ENCODE data around the gene KRTAP5-6.
"Not testable (repeated sequence)": the region's sequence is repeated elsewhere in the genome, so short reads cannot be mapped to it uniquely, and the experiment has no call there.

The KRTAP5-6 gene

DNA sequence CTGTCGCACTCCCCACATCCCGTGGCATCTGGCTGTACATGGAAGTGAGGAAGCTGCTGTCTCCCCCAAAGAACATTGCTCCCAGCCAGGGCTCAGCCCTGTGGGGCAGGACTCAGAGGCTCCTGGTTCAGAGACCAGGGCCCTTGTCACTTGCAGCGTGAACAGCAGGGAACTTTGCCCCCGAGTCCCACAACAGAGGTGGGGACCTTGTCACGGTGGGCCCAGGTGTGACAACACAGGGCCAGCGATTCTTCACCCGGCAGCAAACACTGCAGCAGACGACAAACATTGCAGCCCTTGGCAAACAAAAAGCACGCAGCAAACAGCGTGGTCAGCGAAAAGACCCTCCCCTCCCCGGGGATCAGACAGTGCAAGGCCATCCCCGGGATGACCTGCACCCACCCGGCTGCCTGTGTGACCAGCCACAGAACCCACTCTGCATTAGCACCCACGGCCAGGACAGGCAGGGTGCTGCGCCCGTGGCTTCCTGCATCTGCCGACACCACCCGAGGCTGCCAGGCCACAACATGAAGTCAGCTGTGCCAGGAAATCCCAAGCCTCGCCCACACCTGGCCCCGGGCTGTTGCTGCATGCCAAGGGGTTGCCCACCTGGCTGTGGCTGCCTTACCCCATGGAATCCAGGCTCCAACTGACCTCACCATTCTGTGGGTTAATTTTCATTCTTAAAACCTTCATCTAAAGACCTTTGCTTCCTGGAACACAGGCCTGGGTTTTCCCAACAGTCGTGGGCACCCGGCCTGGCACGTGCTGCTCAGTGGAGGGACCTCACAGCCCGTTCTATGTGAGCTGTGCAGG, 35.3 kb upstream of the KRTAP5-6 start:
- in situ Hi-C loops (cut with MboI; ENCODE audit: low sequenced_read_pairs): not testable (repeated sequence)

DNA sequence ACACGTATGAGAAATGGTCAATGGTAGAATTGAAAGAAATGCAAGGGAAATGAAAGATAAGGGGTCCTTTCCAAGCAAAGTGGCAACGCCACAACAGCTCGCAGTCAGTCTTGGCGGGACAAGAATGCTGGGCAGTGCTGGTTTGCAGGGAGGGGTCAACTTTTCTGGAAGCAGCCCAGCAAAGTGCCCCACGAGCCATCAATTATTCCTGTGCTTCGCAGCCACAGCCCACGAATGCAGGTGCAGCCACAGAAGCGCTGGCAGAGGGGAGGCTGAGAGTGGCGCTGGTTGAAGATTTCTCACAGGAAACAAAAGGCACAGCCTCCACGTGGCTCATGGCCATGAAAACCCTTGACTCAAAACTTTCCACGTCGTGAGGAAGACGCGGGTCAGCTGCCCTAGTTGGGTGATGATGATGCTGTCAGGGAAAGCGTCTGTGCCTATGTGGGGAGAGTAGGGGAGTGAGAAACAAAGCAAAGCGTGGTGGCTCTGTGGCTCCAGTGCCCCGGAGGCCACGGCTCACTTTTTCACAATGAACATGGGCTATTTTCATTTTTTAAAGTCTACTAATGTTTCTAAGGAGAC, 34.2 kb upstream of the KRTAP5-6 start:
- in situ Hi-C loops (cut with MboI; ENCODE audit: low sequenced_read_pairs): not testable (repeated sequence)

DNA sequence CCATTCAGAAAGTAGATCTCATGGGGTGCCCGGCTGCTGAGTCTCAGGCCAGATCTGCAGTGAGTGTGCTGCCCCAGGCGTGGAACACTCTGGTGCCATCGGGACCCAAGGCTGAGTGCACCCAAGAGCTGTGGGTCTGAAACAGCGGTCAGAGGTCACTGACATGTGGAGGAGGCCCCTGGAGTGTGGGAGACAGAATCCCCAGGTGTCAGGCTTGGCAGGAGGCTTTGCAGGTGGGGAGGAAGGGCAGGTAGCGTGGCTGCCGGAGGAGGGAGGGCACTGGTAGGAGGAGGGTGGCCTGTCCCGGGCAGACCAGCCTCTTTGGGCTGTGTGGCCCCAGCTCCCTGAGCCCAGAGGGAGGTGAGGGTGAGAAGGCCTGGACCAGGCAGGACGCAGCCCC, 31.7 kb upstream of the KRTAP5-6 start:
- in situ Hi-C loops (cut with MboI; ENCODE audit: low sequenced_read_pairs): no loop called here

DNA sequence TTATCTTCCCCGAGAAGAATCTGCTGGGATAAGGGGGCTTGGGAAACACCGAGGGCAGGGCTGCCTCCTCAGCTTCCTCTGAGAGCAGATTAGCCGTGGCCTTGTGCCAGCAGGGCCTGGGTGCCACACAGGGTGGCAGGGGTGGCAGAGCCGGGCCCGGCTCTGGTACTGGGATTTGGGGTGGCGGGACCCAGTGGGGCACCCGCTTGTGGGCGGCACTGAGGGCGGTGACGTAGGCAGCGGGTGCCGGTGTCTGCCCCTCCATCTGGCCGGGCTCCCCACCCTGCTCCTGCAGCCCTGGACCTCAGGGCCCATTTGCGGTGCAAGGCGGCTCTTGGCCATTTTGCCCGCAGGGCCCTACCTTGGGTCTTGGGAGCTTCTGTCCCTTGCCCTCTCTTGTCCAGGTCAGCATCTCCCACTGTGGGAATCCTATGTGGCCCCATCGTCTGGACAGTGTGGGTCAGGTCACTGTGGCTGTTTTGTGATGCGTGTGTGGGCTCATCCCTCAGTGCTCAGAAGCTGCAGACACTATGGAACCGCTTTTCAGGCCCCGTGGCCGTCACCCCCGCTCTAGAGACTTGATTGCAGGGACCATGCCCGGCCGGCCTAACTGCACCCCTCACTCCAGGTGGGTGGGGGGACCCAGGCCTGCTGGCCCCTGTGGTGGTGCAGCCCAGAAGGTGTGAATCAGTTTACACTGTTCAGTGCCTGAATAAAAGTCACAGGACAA, 29.7 kb upstream of the KRTAP5-6 start:
- in situ Hi-C loops (cut with MboI; ENCODE audit: low sequenced_read_pairs): no loop called here

DNA sequence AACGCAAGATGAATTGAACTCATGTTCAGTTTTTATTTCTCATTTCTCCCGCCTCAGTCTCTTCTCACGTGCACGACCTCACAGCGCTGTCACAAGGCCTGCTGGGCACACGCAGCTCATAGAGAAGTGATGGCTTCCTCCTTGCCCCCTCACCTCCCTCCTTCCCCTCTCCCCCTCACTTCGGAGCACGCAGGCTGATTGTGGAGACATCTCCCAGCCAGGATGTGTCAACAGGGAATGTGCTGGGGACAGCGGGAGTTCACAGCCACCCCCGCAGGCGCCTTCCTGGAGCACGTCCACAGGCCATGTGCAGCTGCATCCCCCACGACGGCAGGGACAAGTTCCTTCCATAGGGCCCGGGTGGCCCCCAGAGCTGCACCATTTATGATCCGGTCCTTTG, 29.1 kb upstream of the KRTAP5-6 start:
- in situ Hi-C loops (cut with MboI; ENCODE audit: low sequenced_read_pairs): no loop called here

DNA sequence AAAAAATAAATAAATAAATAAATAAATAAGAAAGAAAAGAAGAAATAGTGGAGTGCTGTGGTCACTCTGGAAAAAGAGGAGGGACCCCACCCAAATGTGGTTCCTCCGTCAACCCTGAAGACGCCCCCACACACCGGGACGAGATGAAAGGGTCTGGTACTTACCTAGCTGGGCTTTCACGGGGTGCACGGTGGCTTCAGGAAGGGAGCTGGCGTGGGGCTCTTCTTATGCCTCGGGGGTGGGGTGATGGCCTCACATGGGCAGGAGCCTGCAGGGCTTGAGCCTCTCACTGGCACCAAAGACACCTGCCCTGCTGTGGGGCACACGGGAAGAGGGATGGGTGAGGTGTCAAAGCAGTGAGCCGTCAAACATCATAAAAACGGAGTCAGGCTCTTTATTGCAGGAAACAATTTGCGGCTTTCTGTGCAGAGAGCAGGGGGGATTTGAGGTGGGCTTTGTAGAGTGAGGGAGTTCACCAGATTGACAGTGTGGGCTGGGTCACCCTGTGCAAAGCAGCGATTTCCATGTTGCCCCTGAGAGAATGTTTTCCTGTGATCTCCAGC, 28.0 kb upstream of the KRTAP5-6 start:
- in situ Hi-C loops (cut with MboI; ENCODE audit: low sequenced_read_pairs): no loop called here

DNA sequence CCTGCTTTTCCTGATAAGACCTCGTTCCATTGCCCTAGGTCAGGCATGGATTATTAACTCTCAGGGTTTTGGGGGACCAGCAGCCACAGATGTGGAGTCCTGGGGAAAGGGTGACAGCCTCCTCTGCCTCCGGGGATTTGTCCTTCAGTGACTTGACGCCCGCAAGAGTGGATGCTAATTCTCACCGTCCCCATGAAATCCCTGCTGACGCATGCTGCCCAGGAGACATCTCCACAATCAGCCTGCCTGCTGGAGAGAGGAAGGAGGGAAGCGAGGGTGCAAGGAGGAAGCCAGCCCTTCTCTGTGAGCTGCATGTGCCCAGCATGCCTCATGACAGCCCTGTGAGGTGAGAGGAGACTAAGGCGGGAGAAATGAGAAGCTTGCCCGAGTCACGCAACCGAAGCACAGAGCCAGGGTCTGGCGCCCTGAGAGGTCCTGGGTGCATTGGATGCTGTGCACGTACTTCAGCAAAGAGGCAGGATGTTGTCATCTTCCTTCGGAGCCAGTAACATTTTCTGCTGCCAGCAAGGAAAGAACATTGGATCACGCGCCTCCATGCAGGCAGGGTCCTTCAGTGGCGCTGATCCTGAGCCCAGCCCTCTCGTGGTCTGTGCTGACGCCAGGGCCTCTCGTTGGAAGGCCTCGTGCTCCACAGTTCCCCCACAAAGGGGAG, 27.3 kb upstream of the KRTAP5-6 start:
- in situ Hi-C loops (cut with MboI; ENCODE audit: low sequenced_read_pairs): no loop called here

DNA sequence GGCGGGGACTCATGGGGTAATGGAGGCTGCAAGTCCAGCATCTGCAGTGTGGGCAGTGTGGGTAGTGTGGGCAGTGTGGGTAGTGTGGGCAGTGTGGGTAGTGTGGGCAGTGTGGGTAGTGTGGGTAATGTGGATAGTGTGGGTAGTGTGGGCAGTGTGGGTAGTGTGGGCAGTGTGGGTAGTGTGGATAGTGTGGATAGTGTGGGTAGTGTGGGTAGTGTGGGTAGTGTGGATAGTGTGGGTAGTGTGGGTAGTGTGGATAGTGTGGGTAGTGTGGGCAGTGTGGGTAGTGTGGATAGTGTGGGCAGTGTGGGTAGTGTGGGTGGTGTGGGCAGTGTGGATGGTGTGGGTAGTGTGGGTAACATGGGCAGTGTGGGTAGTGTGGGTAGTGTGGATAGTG, 26.5 kb upstream of the KRTAP5-6 start:
- in situ Hi-C loops (cut with MboI; ENCODE audit: low sequenced_read_pairs): not testable (repeated sequence)

DNA sequence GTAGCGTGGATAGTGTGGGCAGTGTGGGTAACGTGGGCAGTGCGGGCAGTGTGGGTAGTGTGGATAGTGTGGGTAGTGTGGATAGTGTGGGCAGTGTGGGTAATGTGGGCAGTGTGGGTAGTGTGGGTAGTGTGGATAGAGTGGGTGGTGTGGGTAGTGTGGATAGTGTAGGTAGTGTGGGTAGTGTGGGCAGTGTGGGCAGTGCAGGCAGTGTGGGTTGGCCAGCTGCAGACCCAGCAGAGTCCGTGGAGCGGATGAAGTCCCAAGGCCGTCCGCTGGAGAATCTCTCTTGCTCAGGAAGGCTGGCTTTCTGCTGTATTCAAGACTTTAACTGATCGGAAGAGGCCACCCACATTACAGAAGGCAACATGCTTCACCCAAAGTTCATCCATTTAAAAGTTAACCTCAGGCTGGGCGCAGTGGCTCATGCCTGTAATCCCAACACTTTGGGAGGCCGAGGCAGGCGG, 26.1 kb upstream of the KRTAP5-6 start:
- in situ Hi-C loops (cut with MboI; ENCODE audit: low sequenced_read_pairs): no loop called here

DNA sequence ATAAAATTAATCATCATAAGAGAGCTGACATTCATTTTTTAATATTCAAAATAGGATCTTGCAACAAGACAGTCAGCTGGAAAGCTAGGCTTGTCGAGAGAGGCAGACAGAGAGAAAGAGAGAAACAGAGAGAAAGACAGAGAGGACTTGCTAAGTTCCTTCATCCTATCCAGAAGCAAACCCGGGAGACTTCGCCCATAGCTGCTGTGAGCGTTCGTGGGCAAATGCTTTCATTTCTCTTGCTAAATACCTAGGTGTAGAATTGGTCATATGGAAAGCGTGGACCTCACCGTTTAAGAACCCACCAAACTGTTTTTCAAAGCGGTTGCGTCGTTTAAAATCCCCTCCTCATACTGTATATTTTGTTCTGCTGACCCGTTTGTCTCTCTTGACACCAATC, 25.3 kb upstream of the KRTAP5-6 start:
- in situ Hi-C loops (cut with MboI; ENCODE audit: low sequenced_read_pairs): no loop called here

DNA sequence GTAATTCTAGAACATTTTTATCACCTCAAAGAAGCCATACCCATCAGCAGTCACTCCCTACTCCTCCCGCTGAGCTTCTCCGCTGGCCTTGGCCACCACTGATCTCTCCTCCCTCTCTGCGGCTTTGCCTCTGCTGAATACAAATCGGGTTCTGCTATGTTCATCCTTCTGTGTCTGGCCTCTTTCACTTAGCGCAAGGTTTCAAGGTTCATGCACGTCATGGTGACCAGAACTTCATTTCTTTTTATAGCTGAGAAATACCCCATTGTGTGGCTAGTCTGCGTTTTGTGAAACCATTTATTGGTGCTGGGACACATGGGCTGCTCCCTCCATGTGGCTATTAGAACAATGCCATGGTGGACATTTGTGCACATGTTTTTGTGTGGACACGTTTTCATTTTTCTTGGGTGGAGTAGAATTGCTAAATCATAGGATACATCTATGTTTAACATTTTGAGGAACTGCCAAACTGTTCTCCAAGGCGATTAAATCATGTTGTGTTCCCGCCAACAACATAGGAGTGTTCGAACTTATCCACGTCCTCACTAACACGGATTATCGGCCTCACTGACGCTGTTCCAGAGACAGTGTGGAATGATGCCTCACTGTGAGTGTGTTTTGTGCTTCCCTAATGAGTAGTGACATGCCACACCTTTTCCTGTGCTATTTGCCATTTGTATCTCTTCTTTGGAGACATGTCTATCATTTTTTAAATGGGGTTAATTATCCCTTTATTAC, 24.2 kb upstream of the KRTAP5-6 start:
- in situ Hi-C loops (cut with MboI; ENCODE audit: low sequenced_read_pairs): no loop called here

DNA sequence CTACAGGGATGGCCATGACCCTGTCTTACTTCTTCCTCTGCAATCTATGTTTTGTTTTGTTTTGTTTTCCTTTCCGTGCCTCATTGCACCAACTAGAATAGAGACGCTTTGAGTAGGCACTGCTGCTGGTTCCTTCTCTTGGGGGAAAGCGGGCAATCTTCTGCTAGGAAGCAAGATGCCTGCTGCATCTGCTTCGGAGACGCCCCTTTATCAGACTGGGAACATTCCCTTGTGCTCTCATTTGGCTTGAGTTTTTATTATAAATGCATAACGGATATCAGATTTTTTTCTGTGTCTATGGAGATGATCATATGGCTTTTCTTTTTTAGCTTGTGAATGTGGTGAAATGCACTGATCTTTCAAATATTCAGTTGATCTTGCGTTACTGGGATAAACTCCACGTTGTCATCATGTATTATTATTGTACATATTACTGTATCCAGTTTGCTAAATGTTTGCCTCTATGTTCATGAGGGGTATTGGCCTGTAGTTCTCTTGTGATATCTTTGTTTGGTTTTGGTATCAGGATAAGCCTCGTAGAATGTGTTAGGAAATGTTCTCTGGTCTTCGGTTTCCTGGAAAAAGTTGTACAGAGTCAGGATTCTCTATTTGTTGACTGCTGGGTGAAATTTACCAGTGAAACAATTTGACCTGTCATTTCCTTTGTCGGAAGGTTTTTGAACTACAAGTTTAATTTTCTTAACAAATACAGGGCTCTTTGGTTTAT, 23.4 kb upstream of the KRTAP5-6 start:
- in situ Hi-C loops (cut with MboI; ENCODE audit: low sequenced_read_pairs): no loop called here

DNA sequence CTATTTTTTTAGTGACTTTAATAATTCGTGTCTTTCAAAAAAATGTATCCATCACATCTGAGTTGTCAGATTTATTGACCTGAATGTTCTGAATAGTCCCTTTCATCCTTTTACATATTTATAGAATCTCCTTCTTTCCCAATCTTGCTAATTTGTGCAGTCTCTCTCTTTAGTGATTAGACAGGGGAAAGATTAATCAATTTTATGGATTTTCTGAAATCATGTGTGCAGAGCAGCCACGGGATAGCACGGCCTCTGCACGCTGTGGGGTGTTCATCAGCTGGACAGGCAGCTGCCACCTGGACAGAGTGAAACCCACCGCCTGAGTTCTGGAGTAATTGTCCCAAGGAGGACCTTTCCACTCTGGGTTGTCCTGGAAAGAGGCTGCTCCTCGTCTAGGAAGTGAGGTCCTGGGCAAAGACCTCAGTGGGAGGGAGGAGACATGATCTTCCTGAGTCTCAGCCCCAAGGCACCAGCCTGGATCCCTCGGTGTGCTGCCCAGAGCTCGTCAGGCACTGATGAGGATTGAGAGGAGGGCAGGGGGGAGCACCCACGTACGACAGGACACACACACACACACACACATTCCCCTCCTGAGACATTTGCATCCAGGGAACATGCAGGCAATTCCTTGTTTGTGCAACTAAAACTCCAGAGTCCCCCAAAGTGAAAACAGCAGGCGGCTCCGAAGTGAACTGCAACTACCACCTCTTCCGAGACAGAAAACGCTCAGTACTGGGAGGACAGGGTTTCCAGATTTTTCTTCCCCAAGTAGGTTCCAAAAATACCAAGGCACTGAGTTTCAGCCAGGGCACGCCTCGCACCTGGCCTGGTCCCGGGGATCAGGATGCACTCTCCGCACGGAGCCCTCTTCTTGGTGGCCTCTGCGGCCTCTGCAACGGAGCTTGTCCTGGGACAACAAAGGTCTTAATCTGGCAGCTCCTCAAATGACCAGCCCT, 22.5 kb upstream of the KRTAP5-6 start:
- in situ Hi-C loops (cut with MboI; ENCODE audit: low sequenced_read_pairs): no loop called here

DNA sequence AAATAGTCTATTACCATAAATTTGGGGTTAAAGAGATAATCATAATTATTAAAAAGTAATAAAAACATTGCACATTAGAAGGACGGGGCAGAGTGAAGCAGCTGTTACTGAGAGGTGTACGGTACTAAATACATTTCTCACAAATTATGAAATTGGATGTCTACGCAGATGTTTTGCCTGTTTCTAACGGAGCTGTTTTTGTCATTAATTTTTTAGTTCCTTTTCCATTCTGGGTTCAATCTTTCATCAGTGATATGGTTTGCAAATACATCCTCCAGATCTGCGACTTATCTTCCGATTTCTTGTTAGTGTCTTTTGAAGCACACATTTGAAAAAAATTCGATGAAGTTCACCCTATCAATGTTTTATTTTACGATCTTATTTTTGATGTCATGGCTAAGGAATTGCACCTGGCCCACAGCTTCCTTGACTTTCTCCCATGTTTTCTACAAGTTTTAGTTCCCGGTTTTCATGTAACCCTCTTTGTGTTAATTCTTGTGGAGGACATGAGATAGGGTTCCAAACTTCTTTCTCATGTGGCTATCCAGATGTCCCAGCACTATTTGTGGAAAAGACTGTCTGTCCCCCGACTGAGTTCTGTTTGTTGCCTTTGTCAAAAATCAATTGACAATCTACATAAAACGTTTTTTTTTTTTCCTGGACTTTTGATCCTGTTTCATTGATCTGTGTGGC, 21.3 kb upstream of the KRTAP5-6 start:
- in situ Hi-C loops (cut with MboI; ENCODE audit: low sequenced_read_pairs): no loop called here

DNA sequence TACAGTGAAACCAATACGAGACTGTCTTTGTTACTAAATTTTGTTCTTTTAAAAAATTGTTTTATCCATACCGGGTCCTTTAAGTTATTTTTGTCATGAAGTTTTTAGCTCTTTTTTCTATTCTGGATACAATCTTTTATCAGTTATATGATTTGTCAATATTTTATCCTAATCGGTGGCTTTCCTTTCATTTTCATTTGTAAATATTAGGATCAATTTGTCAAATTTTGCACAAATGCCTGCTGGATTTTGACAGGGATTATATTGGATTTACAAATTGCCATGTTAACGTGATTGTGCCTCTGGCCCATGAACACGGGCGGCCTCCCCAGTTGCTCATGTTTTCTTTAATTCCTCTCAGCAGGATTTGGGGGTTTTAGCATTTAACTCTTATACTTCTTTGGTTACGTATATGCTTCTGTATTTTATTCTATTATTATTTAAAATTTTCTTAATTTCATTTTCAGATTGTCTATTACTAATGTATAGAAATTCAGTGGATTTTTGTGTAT, 20.7 kb upstream of the KRTAP5-6 start:
- in situ Hi-C loops (cut with MboI; ENCODE audit: low sequenced_read_pairs): no loop called here

DNA sequence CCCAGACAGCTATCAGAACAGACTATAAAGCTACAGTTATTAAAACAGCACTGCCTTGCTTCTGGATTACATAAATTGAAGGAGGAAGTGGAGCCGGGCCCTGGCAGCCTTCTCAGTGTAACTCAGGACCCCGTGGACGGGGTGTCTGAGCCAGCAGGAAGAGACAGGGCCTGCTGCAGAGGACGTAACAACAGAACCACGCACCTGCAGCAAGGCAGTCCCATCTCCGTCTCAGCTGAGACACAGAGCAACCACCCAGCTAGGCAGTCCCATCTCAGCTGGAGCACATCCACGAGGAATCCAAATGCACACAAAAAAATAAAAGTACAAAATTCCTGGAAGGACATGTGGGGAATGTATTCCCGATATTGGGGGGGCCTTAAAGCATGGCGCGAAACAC, 17.1 kb upstream of the KRTAP5-6 start:
- in situ Hi-C loops (cut with MboI; ENCODE audit: low sequenced_read_pairs): no loop called here

DNA sequence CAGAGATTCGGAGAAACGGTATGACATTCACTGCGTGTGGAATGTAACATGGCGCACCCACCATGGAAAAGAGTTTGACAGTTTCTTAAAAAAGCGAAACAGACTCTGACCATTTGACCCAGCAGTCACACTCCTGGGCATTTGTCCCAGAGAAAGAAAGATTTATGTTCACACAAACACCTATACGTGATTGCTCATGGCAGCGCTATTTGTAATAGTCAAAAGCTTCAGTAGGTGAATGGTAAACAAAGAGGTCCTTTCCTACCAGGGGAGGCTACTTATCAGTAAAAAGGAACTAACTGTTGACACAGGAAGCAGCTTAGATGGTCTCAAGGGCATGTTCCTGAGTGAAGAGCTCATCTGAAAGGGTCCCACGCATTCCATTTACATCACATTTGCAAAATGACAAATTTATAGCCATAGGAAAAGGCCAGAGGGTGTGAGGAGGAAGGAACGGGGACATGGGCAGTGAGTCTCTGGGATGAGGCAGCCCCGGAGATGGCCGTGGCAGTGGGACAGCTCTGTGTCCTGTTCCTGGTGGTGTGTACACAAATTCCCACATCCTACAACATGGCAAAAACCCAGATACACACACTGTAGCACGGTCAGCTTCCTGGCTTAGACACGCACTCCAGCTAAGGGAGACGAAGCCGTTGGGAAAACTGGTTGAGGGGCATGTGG, 14.6 kb upstream of the KRTAP5-6 start:
- in situ Hi-C loops (cut with MboI; ENCODE audit: low sequenced_read_pairs): no loop called here
